ENCODE data around the gene APOA1.

APOA1 gene

DNA sequence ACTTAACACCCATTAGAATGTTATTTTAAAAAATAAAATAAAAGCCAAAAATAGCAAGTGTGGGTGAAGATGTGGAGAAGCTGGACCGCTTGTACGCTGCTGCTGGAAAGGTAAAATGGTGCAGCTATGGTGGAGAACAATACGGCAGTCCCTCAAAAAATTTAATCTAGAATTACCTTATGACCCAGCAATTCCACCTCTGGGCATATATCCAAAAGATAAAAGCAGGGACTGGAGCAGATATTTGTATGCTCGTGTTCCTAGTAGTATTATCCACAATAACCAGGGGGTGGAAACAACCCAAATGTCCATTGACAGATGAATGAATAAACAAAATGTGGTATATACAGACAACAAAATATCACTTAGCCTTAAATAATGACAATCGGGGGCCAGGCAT lies 39.6 kb downstream of the APOA1 start:
- in situ Hi-C loops (cut with HindIII; ENCODE audit: low pct_ligation_motif_present, low pct_unique_long_range_greater_than_20kb, low sequenced_read_pairs), result no loop called here
- no peak for DNase-seq

DNA sequence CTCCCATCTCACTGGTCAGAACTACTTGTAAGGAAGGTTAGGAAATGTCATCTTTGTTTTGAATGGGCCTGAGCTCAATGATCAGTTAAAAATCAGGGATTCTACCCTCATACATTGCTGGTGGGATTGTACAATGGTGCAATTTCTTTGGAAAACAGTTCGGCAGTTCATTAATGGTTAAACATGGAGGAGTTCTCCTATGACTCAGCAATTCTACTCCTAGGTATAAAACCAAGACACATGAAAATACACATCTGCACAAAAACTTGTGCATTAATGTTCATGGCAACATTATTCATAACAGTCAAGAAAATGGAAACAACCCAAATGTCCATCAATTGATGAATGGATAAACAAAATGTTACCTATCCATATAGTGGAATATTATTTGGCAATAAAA lies 40.9 kb downstream of the APOA1 start:
- in situ Hi-C loops (cut with HindIII; ENCODE audit: low pct_ligation_motif_present, low pct_unique_long_range_greater_than_20kb, low sequenced_read_pairs), result no loop called here
- DNase-seq, result no peak

DNA sequence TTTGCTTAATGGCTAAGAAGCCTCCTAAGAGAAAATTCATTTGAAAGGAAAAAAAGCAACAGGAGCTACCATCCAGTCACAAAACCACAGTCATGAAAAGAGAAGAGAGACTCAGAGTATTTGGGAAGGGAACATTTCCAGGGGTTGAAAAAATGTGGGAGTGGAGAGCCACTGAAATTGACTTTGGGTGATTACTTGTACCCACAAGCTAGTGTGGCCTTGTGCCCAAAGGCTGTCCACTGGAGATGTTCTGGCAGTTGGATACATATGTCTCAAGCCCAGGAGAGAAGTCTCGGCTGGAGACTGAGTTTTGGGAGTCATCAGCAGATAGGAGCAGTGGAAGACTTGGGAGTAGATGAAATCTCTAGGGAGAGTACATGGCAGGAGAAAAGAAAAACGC lies 42.6 kb downstream of the APOA1 start:
- in situ Hi-C loops (cut with HindIII; ENCODE audit: low pct_ligation_motif_present, low pct_unique_long_range_greater_than_20kb, low sequenced_read_pairs), result no loop called here
- DNase-seq, result no peak

DNA sequence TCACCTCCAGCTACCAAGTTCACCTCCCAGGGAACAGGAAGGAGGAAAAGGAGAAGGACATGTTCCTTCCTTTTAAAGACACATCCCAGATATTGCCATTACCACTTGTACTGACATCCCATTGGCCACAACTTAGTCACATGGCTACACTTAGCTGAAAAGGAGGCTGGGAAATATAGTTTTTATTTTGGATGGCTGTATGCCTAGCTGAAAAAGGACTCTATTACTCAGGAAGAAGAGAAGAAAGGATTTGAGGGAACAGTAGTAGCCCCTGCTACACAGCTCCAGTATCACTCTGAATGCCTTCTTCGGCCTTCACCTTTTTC lies 43.7 kb downstream of the APOA1 start:
- DNase-seq, result peak; percentile 16

DNA sequence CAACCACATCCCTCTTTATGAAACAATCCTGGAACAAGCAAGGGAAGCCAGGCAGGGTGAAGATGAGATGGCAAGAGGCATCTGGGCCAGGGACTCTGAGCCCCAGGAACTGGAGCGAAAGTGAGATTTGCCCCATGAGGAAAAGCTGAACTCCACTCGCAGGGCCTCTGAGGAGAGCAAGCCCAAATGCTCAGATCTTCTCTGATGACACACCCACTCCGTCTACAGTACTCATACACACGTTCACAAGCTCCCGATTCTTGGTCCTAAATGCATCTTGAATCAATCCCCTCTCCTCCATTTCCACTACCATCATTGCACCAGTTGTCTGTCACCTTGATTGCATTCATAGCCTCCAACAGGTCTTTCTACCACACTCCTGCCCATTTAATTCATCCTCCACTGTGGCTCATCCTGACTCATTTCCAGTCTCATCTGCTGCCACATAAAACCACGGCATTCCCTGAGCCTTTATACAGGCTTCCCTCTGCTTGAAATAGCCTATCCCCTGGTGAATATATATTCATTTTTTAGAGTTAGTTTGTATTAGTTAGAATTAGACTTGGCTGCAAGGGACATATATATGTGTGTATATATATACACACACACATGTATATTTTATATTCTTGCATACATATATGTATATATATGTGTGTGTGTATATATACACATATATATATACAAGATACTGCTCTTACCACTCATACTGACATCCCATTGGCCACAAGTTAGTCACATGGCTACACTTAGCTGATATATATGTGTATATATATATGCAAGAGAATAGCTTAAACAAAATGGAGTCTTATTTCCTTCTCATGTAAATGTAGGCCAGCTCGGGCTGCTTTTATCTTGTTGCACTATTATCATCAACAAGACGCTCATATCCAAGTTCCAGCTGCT lies 44.3 kb downstream of the APOA1 start:
- peak; percentile 67 for DNase-seq
- in situ Hi-C loops (cut with HindIII; ENCODE audit: low pct_ligation_motif_present, low pct_unique_long_range_greater_than_20kb, low sequenced_read_pairs), result no loop called here

More for the DNA sequence above, 43.7 kb downstream of the APOA1 start:
- in situ Hi-C loops (cut with HindIII; ENCODE audit: low pct_ligation_motif_present, low pct_unique_long_range_greater_than_20kb, low sequenced_read_pairs), result no loop called here

DNA sequence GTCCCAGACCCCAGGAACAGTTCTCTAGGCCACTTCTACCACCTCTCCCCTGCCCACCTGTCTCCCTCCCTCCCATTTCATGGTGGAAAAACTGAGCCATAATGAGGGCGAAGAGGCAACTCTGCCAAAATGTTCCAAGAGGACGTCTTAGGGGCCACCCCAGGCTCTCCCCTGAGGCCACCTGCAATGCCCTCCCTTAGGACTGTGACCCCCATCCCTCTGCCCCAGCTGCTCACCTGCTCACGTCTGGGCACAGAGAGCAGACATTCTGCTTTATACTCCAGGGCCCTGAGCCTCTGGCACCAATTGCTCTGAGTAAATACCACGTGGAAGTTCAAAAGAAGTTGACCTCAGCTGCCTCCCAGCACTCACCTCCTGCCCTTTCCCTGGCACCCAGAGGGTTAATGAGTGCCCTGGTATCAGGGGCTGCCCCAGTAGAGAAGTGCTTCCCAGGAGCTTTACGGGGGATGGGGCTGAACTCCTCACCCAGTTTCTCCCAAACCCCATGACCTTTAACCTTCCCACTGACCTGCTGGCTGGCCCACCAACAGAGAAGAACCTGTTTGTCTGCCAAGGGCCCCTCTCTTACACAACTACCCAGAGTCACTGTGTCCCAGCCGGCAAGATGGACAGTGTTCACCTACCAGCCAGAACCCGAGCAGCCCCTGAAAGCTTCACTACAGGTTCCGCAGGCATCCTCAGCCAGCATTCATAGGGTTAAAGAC lies 45.1 kb downstream of the APOA1 start:
- no peak for DNase-seq
- in situ Hi-C loops (cut with HindIII; ENCODE audit: low pct_ligation_motif_present, low pct_unique_long_range_greater_than_20kb, low sequenced_read_pairs), result no loop called here

DNA sequence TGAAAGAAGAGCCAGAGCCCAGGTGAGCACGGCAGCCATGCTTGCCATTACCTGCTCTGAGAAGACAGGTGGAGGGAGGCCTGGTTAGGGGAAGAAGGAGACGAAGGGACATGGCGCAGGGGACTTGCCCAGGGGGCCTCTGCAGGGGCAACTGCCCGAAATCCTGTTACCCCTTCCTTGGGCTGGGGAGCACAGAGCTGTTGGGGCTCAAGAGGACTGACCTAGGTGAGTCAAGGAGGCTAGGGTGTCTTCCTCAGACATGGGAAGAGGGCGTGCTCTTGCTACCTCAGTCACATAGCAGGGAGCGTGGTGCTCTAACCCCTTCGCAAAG lies 45.6 kb downstream of the APOA1 start, which contains the start of gene APOA5:
Gene APOA5 (minus strand): TSS at position 67 of the 331 bp plus-strand sequence. CDS start 19 bp downstream, at position 48.
- no peak for DNase-seq
- in situ Hi-C loops (cut with HindIII; ENCODE audit: low pct_ligation_motif_present, low pct_unique_long_range_greater_than_20kb, low sequenced_read_pairs), result no loop called here

DNA sequence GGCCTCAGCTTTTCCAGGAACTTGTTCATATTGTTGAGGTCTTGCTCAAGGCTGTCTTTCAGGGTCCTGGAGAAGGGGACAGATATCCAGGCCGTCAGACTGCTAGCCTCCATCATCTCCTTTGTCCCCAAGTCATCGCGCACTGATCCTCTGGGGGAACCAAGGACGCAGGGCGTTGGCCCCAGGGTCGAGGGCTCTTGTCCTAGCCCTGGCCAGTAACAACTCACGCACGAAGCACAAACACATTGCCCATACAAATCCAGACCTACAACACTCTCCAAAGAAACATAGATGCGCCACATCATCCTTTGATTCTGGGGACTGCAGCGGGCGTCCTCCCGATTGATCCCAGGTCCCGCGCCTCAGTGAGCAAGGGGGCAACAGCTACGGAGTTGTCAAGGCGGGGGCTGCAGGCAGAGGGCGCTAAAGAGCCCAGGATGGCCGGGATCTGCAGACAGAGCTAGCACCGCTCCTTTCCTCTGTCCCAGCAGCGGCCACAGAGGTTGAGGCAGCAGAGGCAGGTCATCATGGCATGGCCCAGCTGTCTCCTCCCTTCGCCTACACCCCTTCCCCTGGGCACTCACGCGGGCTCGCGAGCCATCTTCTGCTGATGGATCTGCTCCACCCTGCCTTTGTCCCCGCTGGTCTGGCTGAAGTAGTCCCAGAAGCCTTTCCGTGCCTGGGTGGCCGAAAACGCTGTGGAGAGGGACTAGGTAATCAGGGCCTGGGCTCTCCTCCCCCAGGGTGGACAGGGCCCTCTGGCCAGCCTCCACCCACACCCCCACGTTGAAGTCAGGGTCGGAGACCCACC lies 46.2 kb downstream of the APOA1 start:
- DNase-seq, result peak; percentile 53
- in situ Hi-C loops (cut with HindIII; ENCODE audit: low pct_ligation_motif_present, low pct_unique_long_range_greater_than_20kb, low sequenced_read_pairs), result no loop called here

DNA sequence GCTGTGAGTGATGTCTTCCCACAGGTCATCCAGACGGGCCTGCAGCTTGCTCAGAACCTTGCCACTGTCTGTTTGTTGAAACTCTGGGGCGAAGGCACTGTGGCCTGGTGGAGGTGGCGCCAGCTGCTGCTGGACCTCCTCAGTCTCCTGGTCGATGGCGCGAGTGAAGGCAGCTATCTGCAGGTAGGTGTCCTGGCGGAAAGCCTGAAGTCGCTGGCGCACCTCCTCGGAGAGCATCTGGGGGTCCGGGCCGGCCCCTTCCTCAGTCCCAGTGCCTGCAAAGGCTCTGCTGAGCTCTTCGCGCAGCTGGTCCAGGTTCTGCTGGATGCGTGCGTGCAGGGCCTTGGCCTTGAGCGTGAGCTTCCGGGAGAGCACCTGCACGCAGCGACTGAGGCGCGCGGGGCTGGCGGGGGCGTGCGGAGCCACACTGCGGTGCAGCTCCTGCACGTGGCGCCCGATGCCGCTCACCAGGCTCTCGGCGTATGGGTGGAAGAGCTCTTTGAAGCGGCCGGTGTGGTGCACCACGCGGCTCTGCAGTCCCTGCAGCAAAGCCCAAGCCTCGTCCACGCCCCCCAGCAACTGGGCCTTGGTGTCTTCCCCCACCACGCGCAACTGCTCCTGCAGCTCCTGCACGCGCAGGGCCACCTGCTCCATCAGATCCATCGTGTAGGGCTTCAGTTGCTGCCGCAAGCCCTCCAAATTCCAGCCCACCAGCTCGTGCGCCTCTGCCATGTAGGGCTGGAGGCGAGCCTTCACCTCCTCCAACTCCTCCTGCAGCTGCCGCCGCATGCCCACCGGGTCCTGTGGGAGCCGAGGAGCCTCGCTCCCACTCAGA lies 47.0 kb downstream of the APOA1 start:
- in situ Hi-C loops (cut with HindIII; ENCODE audit: low pct_ligation_motif_present, low pct_unique_long_range_greater_than_20kb, low sequenced_read_pairs), result no loop called here
- no peak for DNase-seq

DNA sequence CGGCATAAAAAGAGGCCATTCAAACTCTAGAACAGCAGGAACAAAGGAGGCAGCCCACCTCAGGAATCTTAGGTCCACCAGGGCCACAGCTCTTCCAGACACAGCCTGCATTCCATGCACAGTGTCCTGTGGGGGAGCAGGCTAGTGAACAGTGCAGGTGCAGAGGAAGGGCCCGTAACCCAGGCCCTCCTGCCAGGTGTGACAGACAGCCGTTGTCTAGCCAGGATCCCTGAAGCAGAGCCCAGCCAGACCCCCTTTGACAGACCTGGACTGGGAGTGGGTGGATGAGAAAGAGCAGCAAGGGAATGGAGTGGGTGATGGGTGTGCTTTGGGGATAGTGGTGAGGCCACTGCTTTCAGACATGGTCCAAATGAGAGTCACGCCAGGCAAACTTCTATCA lies 48.4 kb downstream of the APOA1 start:
- in situ Hi-C loops (cut with HindIII; ENCODE audit: low pct_ligation_motif_present, low pct_unique_long_range_greater_than_20kb, low sequenced_read_pairs), result no loop called here
- no peak for DNase-seq

DNA sequence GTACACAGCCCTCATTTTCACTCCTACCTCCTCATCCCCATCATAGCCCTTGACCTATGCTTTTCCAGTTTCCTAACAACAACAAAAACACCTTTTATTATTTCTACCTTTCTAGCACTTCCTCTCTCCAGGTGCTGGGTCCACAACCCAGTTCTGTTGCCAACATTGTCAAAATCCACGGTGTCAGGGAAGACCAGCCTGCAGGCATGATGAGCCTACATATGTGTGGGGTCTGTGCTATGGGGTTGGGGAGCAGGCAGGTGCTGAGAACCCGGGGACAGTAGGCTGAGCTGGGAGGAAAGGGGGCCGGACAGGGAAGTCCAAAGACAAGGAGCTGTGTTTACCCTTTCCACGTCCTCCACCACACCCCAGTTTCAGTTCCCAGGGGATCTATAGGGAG lies 48.9 kb downstream of the APOA1 start:
- in situ Hi-C loops (cut with HindIII; ENCODE audit: low pct_ligation_motif_present, low pct_unique_long_range_greater_than_20kb, low sequenced_read_pairs), result no loop called here
- no peak for DNase-seq

DNA sequence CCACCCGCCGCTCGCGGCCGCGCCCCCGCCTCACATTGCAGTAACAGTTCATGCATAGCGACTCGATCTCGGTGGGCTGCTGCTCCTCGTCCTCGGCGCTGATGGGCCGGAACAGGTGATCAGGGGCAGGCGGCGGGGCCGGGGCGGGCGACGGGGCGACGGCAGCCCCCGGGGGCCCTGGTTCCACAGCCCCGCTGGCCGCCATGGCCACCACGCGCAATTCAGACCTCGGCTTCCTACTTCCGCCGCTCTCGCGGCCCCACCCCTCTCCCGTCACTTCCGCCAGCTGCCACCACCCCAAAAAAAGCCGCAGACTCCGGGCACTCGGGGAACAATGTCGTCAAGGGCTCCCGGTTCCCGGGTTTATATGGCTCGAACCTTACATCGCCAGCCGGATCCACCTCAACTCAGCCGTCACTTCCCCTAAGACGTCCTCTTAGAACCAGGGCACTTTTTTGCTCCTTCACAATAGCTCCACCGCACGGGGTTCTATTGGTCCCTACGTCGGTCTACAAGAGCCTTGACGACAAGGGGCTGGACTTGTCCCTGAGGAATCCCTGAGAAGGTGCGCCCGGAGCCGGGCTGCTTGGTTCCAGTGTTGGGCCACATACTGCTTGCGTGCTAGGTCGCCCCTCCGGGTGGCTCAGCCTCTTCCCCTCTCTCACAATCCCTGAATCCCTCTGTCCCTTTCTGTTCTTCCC lies 49.5 kb downstream of the APOA1 start, which contains the start of gene ZPR1:
Gene ZPR1 (minus strand): TSS at position 238 of the 701 bp plus-strand sequence. CDS start 33 bp downstream, at position 205.
- in situ Hi-C loops (cut with HindIII; ENCODE audit: low pct_ligation_motif_present, low pct_unique_long_range_greater_than_20kb, low sequenced_read_pairs), result no loop called here
- peak; percentile 59 for DNase-seq

DNA sequence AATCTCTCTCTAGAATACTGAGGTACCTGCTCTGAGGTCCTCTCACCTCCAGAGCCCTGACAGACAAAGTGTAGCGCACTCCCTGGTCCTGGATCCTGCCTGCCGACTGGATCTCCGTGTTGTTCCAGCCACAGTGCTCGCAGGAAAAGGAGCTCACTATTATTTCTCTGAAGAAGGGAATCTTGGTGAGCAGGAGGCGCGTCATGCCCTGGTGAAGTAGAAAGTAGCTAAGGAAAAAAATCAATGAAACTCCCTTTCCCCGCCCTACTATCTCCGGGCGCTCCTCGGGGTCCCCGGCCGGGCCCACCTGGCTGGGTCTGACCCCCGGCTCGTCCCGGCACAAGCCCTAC lies 50.0 kb downstream of the APOA1 start:
- in situ Hi-C loops (cut with HindIII; ENCODE audit: low pct_ligation_motif_present, low pct_unique_long_range_greater_than_20kb, low sequenced_read_pairs), result no loop called here
- DNase-seq, result no peak

DNA sequence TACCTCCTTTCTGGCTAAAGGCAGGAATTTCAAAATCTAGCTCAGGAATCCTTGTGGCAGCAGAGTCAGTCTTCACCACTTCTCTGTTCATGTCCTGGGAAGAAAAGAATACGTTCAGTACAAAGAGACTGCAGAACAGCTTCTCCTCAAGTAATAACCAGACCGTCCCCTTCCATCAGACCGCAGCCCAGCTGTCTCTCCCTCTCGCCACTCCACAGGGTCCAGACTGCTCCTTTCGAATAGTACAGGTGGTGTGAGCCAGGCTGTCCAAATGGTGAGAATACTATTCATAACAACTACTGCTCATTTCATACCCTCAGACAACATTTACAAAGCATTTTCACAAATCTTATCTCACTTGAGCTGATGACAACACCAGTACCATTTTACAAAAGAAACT lies 50.5 kb downstream of the APOA1 start:
- DNase-seq, result no peak
- in situ Hi-C loops (cut with HindIII; ENCODE audit: low pct_ligation_motif_present, low pct_unique_long_range_greater_than_20kb, low sequenced_read_pairs), result no loop called here

DNA sequence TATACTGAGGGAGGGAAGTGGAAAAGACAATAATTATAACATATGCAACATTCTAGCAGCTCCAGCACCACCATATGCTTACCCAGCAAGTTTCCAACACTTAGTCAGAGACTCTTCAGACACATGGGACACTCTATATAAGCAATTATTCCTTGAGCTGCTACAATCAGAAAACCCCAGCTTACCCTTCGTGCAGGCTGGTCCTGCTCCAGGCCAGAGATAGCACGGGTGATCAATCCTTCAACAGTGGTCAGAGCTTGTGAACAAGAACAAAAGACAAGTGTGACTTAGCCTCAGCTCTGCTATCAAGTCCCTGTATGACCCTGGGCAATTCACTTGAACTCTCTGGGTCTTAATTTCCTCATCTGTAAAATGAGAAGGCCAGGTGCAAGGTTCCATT lies 51.1 kb downstream of the APOA1 start:
- in situ Hi-C loops (cut with HindIII; ENCODE audit: low pct_ligation_motif_present, low pct_unique_long_range_greater_than_20kb, low sequenced_read_pairs), result no loop called here
- no peak for DNase-seq

All from ACHN (cell line).